DOHH2 (cell line): ENCODE data around the gene KCNMA1.

Source experiments
- H3F3A ChIP-seq: fragments of 200-600 bp; sonication (generic), shearing (Covaris generic); 2 replicates; pipeline ENCODE4 v1.6.0; 2016; ENCODE audit warnings: antibody characterized with exemption, mild to moderate bottlenecking; ENCODE audit not compliant: control insufficient read depth, insufficient read depth
- H3K27ac ChIP-seq: fragments of 200-600 bp; sonication (generic); 2 replicates; pipeline ENCODE4 v1.5.1; 2014; ENCODE audit warnings: low read depth, mild to moderate bottlenecking, low read length, moderate library complexity
- H3K27me3 ChIP-seq: fragments of 200-600 bp; sonication (generic); 2 replicates; pipeline ENCODE4 v1.6.1; 2014; ENCODE audit warnings: mild to moderate bottlenecking, low read length, mixed read lengths; ENCODE audit not compliant: control insufficient read depth
- H3K36me3 ChIP-seq: fragments of 200-600 bp; sonication (generic); 2 replicates; pipeline ENCODE4 v1.6.1; 2014; ENCODE audit warnings: mild to moderate bottlenecking, low read length, moderate library complexity, mixed read lengths; ENCODE audit not compliant: control insufficient read depth
- H3K4me1 ChIP-seq: fragments of 200-600 bp; sonication (generic); 2 replicates; pipeline ENCODE4 v1.6.1; 2014; ENCODE audit warnings: mild to moderate bottlenecking, low read length, mixed read lengths; ENCODE audit not compliant: control insufficient read depth
- H3K4me2 ChIP-seq: fragments of 200-600 bp; sonication (generic); 2 replicates; pipeline ENCODE4 v1.6.0; 2014; ENCODE audit warnings: mild to moderate bottlenecking, low read length, moderate library complexity
- H3K4me3 ChIP-seq: fragments of 200-600 bp; sonication (generic); 2 replicates; pipeline ENCODE4 v1.5.1; 2014; ENCODE audit warnings: mild to moderate bottlenecking, low read length, mixed read lengths
- H3K79me2 ChIP-seq: fragments of 200-600 bp; sonication (generic); 2 replicates; pipeline ENCODE4 v1.6.1; 2014; ENCODE audit warnings: mild to moderate bottlenecking, low read length, mixed read lengths; ENCODE audit not compliant: control insufficient read depth
- H3K9me2 ChIP-seq: fragments of 200-600 bp; sonication (generic); replicated peaks from 2 replicates; pipeline ENCODE4 v1.6.1; 2014; ENCODE audit warnings: mild to moderate bottlenecking, low read length, mixed read lengths; ENCODE audit not compliant: control insufficient read depth
- H3K9me3 ChIP-seq: fragments of 200-600 bp; sonication (generic); 2 replicates; pipeline ENCODE4 v1.6.1; 2014; ENCODE audit warnings: antibody characterized with exemption, low read length, mixed read lengths; ENCODE audit not compliant: control insufficient read depth, insufficient read depth
- H4K20me1 ChIP-seq: fragments of 200-600 bp; sonication (generic); 2 replicates; pipeline ENCODE4 v1.6.0; 2014; ENCODE audit warnings: low read depth, mild to moderate bottlenecking, antibody characterized with exemption, low read length, moderate library complexity; ENCODE audit not compliant: control insufficient read depth, insufficient read depth
- CTCF ChIP-seq: fragments of 200-600 bp; sonication (generic); IDR thresholded peaks from one replicate; pipeline ENCODE4 v1.5.1; 2014; ENCODE audit warnings: antibody characterized with exemption, mild to moderate bottlenecking, low read depth, low read length; ENCODE audit not compliant: poor library complexity, severe bottlenecking
- EZH2phosphoT487 ChIP-seq: fragments of 200-600 bp; sonication (generic); IDR thresholded peaks from 2 replicates; pipeline ENCODE4 v1.6.1; 2017; ENCODE audit warnings: borderline replicate concordance, mild to moderate bottlenecking, antibody characterized with exemption, low read length, moderate library complexity, mixed read lengths

Gene KCNMA1

DNA sequence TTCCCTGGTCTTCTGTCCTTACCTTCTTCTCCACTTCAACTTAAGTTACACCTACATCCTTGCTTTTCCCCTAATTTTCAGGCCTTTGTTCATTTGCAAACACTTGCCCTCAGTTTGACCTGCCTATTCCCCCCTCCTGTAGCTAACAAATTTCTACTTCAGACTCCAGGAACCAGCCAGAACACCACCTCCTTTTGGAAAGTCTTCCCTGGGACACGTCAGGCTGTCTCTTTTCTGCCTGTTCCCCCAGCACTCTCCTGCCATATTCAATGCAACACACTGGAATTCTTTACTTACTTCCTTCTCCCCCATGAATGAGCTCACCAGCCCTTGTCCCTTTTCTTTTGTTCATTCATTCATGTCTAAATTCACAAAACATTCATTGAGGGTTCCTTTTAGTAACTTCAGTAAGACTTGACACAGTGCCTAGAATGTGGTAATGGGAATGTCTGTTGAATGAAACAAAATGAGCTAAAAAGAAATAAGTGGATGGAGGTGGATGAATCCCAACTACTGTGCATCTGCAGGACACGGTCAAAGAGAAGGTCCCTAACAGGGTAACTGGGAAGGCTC, 478.0 kb downstream of the KCNMA1 start:
- Histone ChIP-seq H3K36me3 (no peaks in the 10 kb centered on the region), H3K27ac (no peak overlapping the region), H3K9me2 (no peaks in the 10 kb centered on the region), H3F3A (no peaks in the 10 kb centered on the region), H3K27me3 (no peaks in the 10 kb centered on the region), H3K9me3 (no peaks in the 10 kb centered on the region), H3K4me2 (no peak overlapping the region), H3K79me2 (no peaks in the 10 kb centered on the region), H3K4me3 (no peak overlapping the region), H4K20me1 (no peaks in the 10 kb centered on the region), H3K4me1 (no peaks in the 10 kb centered on the region)
- TF ChIP-seq CTCF (no peak), EZH2phosphoT487 (no peak)

- H3K79me2 ChIP-seq: no peaks in the 10 kb centered on the region
- no peak overlapping the region for H3K4me2 ChIP-seq
- H3F3A ChIP-seq: no peaks in the 10 kb centered on the region
- H3K27me3 ChIP-seq: no peaks in the 10 kb centered on the region
- TF ChIP-seq CTCF (no peak), EZH2phosphoT487 (no peak)
- no peaks in the 10 kb centered on the region for H3K36me3 ChIP-seq
- H3K9me2 ChIP-seq: no peaks in the 10 kb centered on the region
- H4K20me1 ChIP-seq: no peaks in the 10 kb centered on the region
- H3K27ac ChIP-seq: no peak overlapping the region
- H3K9me3 ChIP-seq: no peaks in the 10 kb centered on the region
- no peaks in the 10 kb centered on the region for H3K4me1 ChIP-seq
- H3K4me3 ChIP-seq: no peak overlapping the region
Observed at GRCh38 chr10:77158666-77159065, 478.9 kb downstream of the KCNMA1 start.

GRCh38 chr10:77157248-77158019, 480.2 kb downstream of the KCNMA1 start:
- Histone ChIP-seq H3F3A (no peaks in the 10 kb centered on the region), H3K4me3 (no peak overlapping the region), H4K20me1 (no peaks in the 10 kb centered on the region), H3K27me3 (no peaks in the 10 kb centered on the region), H3K9me2 (no peaks in the 10 kb centered on the region), H3K79me2 (no peaks in the 10 kb centered on the region), H3K27ac (no peak overlapping the region), H3K36me3 (no peaks in the 10 kb centered on the region), H3K4me2 (no peak overlapping the region), H3K9me3 (no peaks in the 10 kb centered on the region), H3K4me1 (no peaks in the 10 kb centered on the region)
- TF ChIP-seq EZH2phosphoT487 (no peak), CTCF (no peak)
